Esophagus muscularis mucosa (tissue), 4 donors: ENCODE data around the gene CYP2C8. TPM values are rescaled to one million over a fixed set of nuclear protein-coding genes. Genes with fewer than 3 reads are reported as not detected.
"Not testable (repeated sequence)": the region's sequence is repeated elsewhere in the genome, so short reads cannot be mapped to it uniquely, and the experiment has no call there.

ENCODE experiments used
- DNase-seq: peaks from one replicate; pipeline ENCODE4 v3.0.0-alpha.2; 2017; ENCODE audit errors: extremely low spot score
- H3K27ac ChIP-seq, 4 donors: fragments of 200-600 bp; sonication (generic); replicated peaks in 1 of 4; 1 replicate in 3 of 4; 2 replicates in 1 of 4; pipeline ENCODE4 v1.5.1; 2016 to 2019; ENCODE audit warnings: mild to moderate bottlenecking in 1 of 4
- H3K27me3 ChIP-seq, 4 donors: fragments of 200-600 bp; sonication (generic); one replicate each; pipeline versions ENCODE4 v1.5.1 to v1.6.0; 2016 to 2019
- H3K36me3 ChIP-seq, 4 donors: fragments of 200-600 bp; sonication (generic); one replicate each; pipeline ENCODE4 v1.5.1; 2016 to 2019
- H3K4me1 ChIP-seq, 4 donors: fragments of 200-600 bp; sonication (generic); one replicate each; pipeline ENCODE4 v1.5.1; 2016 to 2019
- H3K4me3 ChIP-seq, 4 donors: fragments of 200-600 bp; sonication (generic); 1 replicate in 2 of 4; 2 replicates in 2 of 4; pipeline ENCODE4 v1.5.1; 2016 to 2019; ENCODE audit warnings: mild to moderate bottlenecking in 4 of 4, moderate library complexity in 1 of 4
- H3K9me3 ChIP-seq, 4 donors: fragments of 200-600 bp; sonication (generic); 1 replicate in 3 of 4; 2 replicates in 1 of 4; pipeline ENCODE4 v1.5.1; 2016 to 2019
- CTCF ChIP-seq, 3 experiments: fragments of 200-600 bp in 2 of 3; fragments of 450-650 bp in 1 of 3; sonication (generic) in 2 of 3; IDR thresholded peaks; one replicate each; pipeline ENCODE4 v1.5.1; 2017 to 2019; ENCODE audit warnings: antibody characterized with exemption in 3 of 3, mild to moderate bottlenecking in 2 of 3, moderate library complexity in 1 of 3
- EP300 ChIP-seq: sonication (generic); formaldehyde crosslinking; IDR thresholded peaks from one replicate; pipeline ENCODE4 v1.6.1; 2017; ENCODE audit warnings: antibody characterized with exemption
- POLR2A ChIP-seq: fragments of 450-650 bp; IDR thresholded peaks from one replicate; pipeline ENCODE4 v1.6.1; 2017; ENCODE audit warnings: antibody characterized with exemption, moderate library complexity, mild to moderate bottlenecking, low read depth
- POLR2AphosphoS5 ChIP-seq, 2 donors: sonication (generic); formaldehyde crosslinking; IDR thresholded peaks; one replicate each; pipeline ENCODE4 v1.6.1; 2017; ENCODE audit warnings: antibody characterized with exemption in 2 of 2
- WGBS: methylation state at CpG from one replicate; pipeline ENCODE4 v1.1.5; 2018; 5-methylcytosine and 5-hydroxymethylcytosine counted together
- intact Hi-C: fragments of 100-400 bp; cut with DNase I; formaldehyde crosslinking; loops from one replicate; pipeline ENCODE4 v1.15.1; 2023
- total RNA-seq, 4 donors: library from RNA; depleted of rRNA; stranded (reverse); fragments of >200 nt; gene quantifications; one replicate each; pipeline versions ENCODE4 v1.1.0 to v1.2.1, GENCODE V29; 2016

Gene CYP2C8
- total RNA-seq, 4 donors from 2014 or later, result not detected

GRCh38 chr10:95077556-95077955 lies 8.3 kb upstream of the CYP2C8 start:
- no peak overlapping the region for H3K27ac ChIP-seq
- no peaks in the 10 kb centered on the region for H3K27me3 ChIP-seq
- intact Hi-C loops, result no loop called here
- DNase-seq, result no peak
- no peak overlapping the region for H3K4me3 ChIP-seq
- no peaks in the 10 kb centered on the region for H3K9me3 ChIP-seq
- H3K36me3 ChIP-seq, result no peaks in the 10 kb centered on the region
- TF ChIP-seq EP300, result no peak
- TF ChIP-seq CTCF (IDR thresholded peaks at IDR 0.05), result no peak
- TF ChIP-seq POLR2AphosphoS5 (IDR thresholded peaks at IDR 0.05), result no peak
- no peak for TF ChIP-seq POLR2A
- H3K4me1 ChIP-seq, result no peaks in the 10 kb centered on the region

GRCh38 chr10:95071107-95071660 lies 1.9 kb upstream of the CYP2C8 start:
- WGBS, result 71% methylated on average over 3 of the region's 3 CpGs
- intact Hi-C loops, result no loop called here
- H3K4me1 ChIP-seq, result no peaks in the 10 kb centered on the region

GRCh38 chr10:95064125-95064524 lies 5.2 kb downstream of the CYP2C8 start:
- H3K27me3 ChIP-seq, H3K36me3 ChIP-seq, H3K4me3 ChIP-seq, DNase-seq, H3K27ac ChIP-seq, H3K4me1 ChIP-seq, intact Hi-C loops: not testable (repeated sequence)
- WGBS, result 89% methylated on average over 4 of the region's 4 CpGs
- peaks cover 0 to 12% (median 0%) of the 10 kb centered on the region in 4 donors for H3K9me3 ChIP-seq

More at GRCh38 chr10:95071107-95071660, 1.9 kb upstream of the CYP2C8 start:
- H3K27ac ChIP-seq, result no peak overlapping the region
- H3K9me3 ChIP-seq, result no peaks in the 10 kb centered on the region
- no peaks in the 10 kb centered on the region for H3K27me3 ChIP-seq
- no peaks in the 10 kb centered on the region for H3K36me3 ChIP-seq
- TF ChIP-seq EP300 (no peak), CTCF (IDR thresholded peaks at IDR 0.05) (no peak), POLR2A (no peak), POLR2AphosphoS5 (IDR thresholded peaks at IDR 0.05) (no peak)
- DNase-seq, result no peak
- H3K4me3 ChIP-seq, result no peak overlapping the region

- Histone ChIP-seq H3K27me3 (no peaks in the 10 kb centered on the region), H3K4me3 (no peak overlapping the region), H3K27ac (no peak overlapping the region), H3K9me3 (no peaks in the 10 kb centered on the region), H3K36me3 (no peaks in the 10 kb centered on the region), H3K4me1 (no peaks in the 10 kb centered on the region)
- 85% methylated on average over 3 of the region's 3 CpGs for WGBS
- TF ChIP-seq EP300 (no peak), POLR2AphosphoS5 (IDR thresholded peaks at IDR 0.05) (no peak), POLR2A (no peak), CTCF (IDR thresholded peaks at IDR 0.05) (no peak)
- DNase-seq, result no peak
- intact Hi-C loops, result no loop called here
Observed at GRCh38 chr10:95056744-95057363, 12.4 kb downstream of the CYP2C8 start.

GRCh38 chr10:95049919-95050318 lies 19.4 kb downstream of the CYP2C8 start:
- H3K9me3 ChIP-seq, result peaks cover 0 to 6% (median 0%) of the 10 kb centered on the region in 4 donors
- DNase-seq, result no peak
- no peak for TF ChIP-seq POLR2A
- no peak for TF ChIP-seq CTCF (IDR thresholded peaks at IDR 0.05)
- no peak for TF ChIP-seq EP300
- no peak for TF ChIP-seq POLR2AphosphoS5 (IDR thresholded peaks at IDR 0.05)
- H3K27me3 ChIP-seq, result no peaks in the 10 kb centered on the region
- H3K27ac ChIP-seq, result no peak overlapping the region
- H3K4me1 ChIP-seq, result no peaks in the 10 kb centered on the region
- H3K36me3 ChIP-seq, result no peaks in the 10 kb centered on the region
- 100% methylated on average over 2 of the region's 2 CpGs for WGBS
- H3K4me3 ChIP-seq, result no peak overlapping the region
- intact Hi-C loops, result no loop called here
